LNCaP clone FGC (cell line): ENCODE measurements around the gene ICE2.
"Not testable (repeated sequence)": the region's sequence is repeated elsewhere in the genome, so short reads cannot be mapped to it uniquely, and the experiment has no call there.

Experiments used
- DNase-seq: peaks from one replicate; pipeline ENCODE4 v3.0.0-alpha.2; 2011; ENCODE audit warnings: low read depth
- H3K4me3 ChIP-seq: 2 replicates; pipeline ENCODE4 v1.5.1; 2011; ENCODE audit warnings: mild to moderate bottlenecking, low read depth, low read length, control low read depth
- CTCF ChIP-seq: IDR thresholded peaks from 2 replicates; pipeline ENCODE4 v1.5.1; 2012; ENCODE audit warnings: mild to moderate bottlenecking; ENCODE audit not compliant: control insufficient read depth, insufficient read depth; ENCODE audit errors: extremely low read depth

ICE2 gene

GRCh38 chr15:60411774-60412425 is 67.0 kb downstream of the ICE2 start:
- no peak for TF ChIP-seq CTCF
- no peak for DNase-seq
- no peak overlapping the region for H3K4me3 ChIP-seq

- DNase-seq, H3K4me3 ChIP-seq: not testable (repeated sequence)
These were observed 68.6 kb downstream of the ICE2 start for GRCh38 chr15:60410350-60410749.

- H3K4me3 ChIP-seq, result no peak overlapping the region
- no peak for DNase-seq
- TF ChIP-seq CTCF, result no peak
These were observed 70.4 kb downstream of the ICE2 start for GRCh38 chr15:60408463-60408981.

GRCh38 chr15:60407415-60407805 is 71.5 kb downstream of the ICE2 start:
- no peak for TF ChIP-seq CTCF
- H3K4me3 ChIP-seq, result no peak overlapping the region
- DNase-seq, result no peak

GRCh38 chr15:60406513-60407414 is 72.2 kb downstream of the ICE2 start:
- H3K4me3 ChIP-seq, result no peak overlapping the region
- DNase-seq, result no peak
- no peak for TF ChIP-seq CTCF

GRCh38 chr15:60405399-60405798 is 73.5 kb downstream of the ICE2 start:
- no peak overlapping the region for H3K4me3 ChIP-seq
- no peak for TF ChIP-seq CTCF
- no peak for DNase-seq

- H3K4me3 ChIP-seq, DNase-seq: not testable (repeated sequence)
These were observed 74.6 kb downstream of the ICE2 start for GRCh38 chr15:60404351-60404750.
